ENCODE results near the gene PDIA3.

DNA sequence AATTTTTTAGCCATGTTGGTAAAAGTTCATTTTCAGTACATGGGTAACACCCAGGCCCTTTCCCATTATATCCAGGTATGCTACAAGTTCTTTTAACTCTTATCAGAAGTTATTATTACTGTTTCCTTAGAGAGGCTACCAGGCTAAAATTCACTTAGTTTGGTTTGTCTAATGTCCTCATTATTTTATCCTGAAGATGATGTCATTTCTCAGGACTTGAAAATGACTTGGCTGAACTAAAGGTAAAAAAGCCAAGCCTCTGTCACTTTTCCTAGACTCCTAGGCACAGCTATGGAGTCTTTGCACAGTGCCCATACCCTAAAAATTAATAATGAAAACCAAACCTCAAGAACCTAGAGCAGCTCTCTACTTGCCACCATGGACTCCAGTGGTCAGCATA lies 26.4 kb downstream of the PDIA3 start:
- TF ChIP-seq POLR2AphosphoS5 (IDR thresholded peaks at IDR 0.05): no peak
- TF ChIP-seq POLR2A (IDR thresholded peaks at IDR 0.05; ENCODE audit: low read depth): no peak
- TF ChIP-seq, protein P1, sequence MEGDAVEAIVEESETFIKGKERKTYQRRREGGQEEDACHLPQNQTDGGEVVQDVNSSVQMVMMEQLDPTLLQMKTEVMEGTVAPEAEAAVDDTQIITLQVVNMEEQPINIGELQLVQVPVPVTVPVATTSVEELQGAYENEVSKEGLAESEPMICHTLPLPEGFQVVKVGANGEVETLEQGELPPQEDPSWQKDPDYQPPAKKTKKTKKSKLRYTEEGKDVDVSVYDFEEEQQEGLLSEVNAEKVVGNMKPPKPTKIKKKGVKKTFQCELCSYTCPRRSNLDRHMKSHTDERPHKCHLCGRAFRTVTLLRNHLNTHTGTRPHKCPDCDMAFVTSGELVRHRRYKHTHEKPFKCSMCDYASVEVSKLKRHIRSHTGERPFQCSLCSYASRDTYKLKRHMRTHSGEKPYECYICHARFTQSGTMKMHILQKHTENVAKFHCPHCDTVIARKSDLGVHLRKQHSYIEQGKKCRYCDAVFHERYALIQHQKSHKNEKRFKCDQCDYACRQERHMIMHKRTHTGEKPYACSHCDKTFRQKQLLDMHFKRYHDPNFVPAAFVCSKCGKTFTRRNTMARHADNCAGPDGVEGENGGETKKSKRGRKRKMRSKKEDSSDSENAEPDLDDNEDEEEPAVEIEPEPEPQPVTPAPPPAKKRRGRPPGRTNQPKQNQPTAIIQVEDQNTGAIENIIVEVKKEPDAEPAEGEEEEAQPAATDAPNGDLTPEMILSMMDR (IDR thresholded peaks at IDR 0.05): no peak
- TF ChIP-seq EP300 (IDR thresholded peaks at IDR 0.05): no peak
